Sigmoid colon (tissue), 7 donors: ENCODE data around the gene MRAS. TPM values are rescaled to one million over a fixed set of nuclear protein-coding genes. Genes with fewer than 3 reads are reported as not detected.

Source experiments
- DNase-seq: peaks from one replicate; pipeline ENCODE4 v3.0.0-alpha.2; 2019
- H3K27ac ChIP-seq, 4 donors: fragments of 200-600 bp; sonication (generic); one replicate each; pipeline ENCODE4 v1.5.1; 2016 to 2019; ENCODE audit warnings: mild to moderate bottlenecking in 1 of 4
- H3K27me3 ChIP-seq, 3 donors: fragments of 200-600 bp; sonication (generic); one replicate each; pipeline ENCODE4 v1.5.1; 2019; ENCODE audit warnings: mild to moderate bottlenecking in 1 of 3
- H3K36me3 ChIP-seq, 4 donors: fragments of 200-600 bp; sonication (generic); one replicate each; pipeline ENCODE4 v1.5.1; 2016 to 2019
- H3K4me1 ChIP-seq, 4 donors: fragments of 200-600 bp; sonication (generic); one replicate each; pipeline ENCODE4 v1.5.1; 2017 to 2019
- H3K4me3 ChIP-seq, 4 donors: fragments of 200-600 bp; sonication (generic); one replicate each; pipeline ENCODE4 v1.5.1; 2017 to 2019; ENCODE audit warnings: mild to moderate bottlenecking in 2 of 4, moderate library complexity in 1 of 4
- H3K9me3 ChIP-seq, 4 donors: fragments of 200-600 bp in 3 of 4; sonication (generic) in 3 of 4; one replicate each; pipeline versions ENCODE4 v1.5.1 to v1.6.1; 2013 to 2019
- EP300 ChIP-seq, 4 donors: sonication (generic); formaldehyde crosslinking; IDR thresholded peaks; one replicate each; pipeline ENCODE4 v1.6.1; 2017; ENCODE audit warnings: antibody characterized with exemption in 4 of 4
- POLR2A ChIP-seq, 2 donors: fragments of 450-650 bp; IDR thresholded peaks; one replicate each; pipeline ENCODE4 v1.6.1; 2016; ENCODE audit warnings: antibody characterized with exemption in 2 of 2, mild to moderate bottlenecking in 2 of 2, moderate library complexity in 2 of 2
- POLR2AphosphoS5 ChIP-seq, 4 donors: sonication (generic); formaldehyde crosslinking; IDR thresholded peaks; one replicate each; pipeline ENCODE4 v1.6.1; 2017; ENCODE audit warnings: antibody characterized with exemption in 4 of 4
- WGBS, 2 donors: extraction: QIAGEN DNeasy Blood & Tissue Kit; methylation state at CpG; one replicate each; pipeline ENCODE4 v1.1.7; 2013; 5-methylcytosine and 5-hydroxymethylcytosine counted together
- intact Hi-C: fragments of 100-400 bp; cut with DNase I; formaldehyde crosslinking; loops from one replicate; pipeline ENCODE4 v1.15.1; 2023
- polyA plus RNA-seq, 3 donors: library from polyadenylated mRNA; stranded (reverse); fragments of 200-250 nt; gene quantifications; one replicate each; pipeline ENCODE4 v1.2.3, GENCODE V29; 2013
- total RNA-seq, 4 donors: library from RNA; depleted of rRNA; stranded (reverse); fragments of >200 nt; gene quantifications; one replicate each; pipeline ENCODE4 v1.1.0, GENCODE V29; 2016
- TF ChIP-seq, protein P1 (sequence below), 4 experiments: fragments of 450-650 bp in 3 of 4; fragments of 200-600 bp in 1 of 4; IDR thresholded peaks; one replicate each; pipeline ENCODE4 v1.5.1; 2016 to 2019; ENCODE audit warnings: antibody characterized with exemption in 4 of 4, mild to moderate bottlenecking in 3 of 4, moderate library complexity in 2 of 4
- donor health status: healthy with polysubstance abuse.
- donor health status: Bipolar disorder and iron deficiency.
- donor health status: healthy.

The MRAS gene
- total and polyA plus RNA-seq, 7 donors, result 3.5 to 36.8 (median 24.4) TPM

DNA sequence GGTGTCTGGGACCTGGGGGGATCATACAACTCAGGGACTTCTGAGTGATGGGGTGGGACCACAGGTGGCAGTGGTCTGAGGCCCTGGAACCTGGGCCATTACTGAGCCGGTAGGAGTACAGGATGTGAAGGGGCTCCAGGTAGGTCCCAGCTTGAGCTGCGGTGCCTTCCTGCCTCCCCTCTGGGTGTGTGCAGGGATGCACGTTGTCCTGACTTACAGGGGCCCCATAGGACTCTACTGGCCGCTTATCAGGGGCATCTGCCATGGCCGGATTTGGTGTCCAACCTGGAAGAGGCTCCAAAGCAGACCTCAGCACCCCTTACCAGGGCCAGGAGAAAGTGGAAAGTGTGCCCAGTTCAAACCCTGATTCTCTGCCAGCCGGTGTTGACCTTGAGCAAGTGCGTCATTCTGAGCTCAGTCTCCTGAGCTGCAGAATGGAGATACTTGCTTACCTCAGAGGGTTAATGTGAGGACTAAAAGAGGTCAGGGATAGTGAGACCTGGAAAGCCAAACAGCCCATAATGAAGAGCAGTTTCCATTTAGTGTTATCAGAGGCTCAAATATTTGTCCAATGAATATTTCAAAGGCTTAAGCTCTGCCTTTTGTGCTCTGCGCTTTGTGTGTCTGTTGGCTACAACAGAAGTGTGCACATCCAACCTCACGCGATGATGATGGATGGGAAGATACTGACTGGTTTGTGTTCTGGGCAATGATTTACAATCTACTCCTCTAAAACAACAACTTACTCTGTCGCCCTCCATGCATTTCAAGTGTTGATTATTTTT is 50.6 kb downstream of the MRAS start:
- no peaks in the 10 kb centered on the region for H3K27me3 ChIP-seq
- TF ChIP-seq POLR2A (IDR thresholded peaks at IDR 0.05), result no peak
- TF ChIP-seq EP300 (IDR thresholded peaks at IDR 0.05), result no peak
- TF ChIP-seq, protein P1, sequence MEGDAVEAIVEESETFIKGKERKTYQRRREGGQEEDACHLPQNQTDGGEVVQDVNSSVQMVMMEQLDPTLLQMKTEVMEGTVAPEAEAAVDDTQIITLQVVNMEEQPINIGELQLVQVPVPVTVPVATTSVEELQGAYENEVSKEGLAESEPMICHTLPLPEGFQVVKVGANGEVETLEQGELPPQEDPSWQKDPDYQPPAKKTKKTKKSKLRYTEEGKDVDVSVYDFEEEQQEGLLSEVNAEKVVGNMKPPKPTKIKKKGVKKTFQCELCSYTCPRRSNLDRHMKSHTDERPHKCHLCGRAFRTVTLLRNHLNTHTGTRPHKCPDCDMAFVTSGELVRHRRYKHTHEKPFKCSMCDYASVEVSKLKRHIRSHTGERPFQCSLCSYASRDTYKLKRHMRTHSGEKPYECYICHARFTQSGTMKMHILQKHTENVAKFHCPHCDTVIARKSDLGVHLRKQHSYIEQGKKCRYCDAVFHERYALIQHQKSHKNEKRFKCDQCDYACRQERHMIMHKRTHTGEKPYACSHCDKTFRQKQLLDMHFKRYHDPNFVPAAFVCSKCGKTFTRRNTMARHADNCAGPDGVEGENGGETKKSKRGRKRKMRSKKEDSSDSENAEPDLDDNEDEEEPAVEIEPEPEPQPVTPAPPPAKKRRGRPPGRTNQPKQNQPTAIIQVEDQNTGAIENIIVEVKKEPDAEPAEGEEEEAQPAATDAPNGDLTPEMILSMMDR (IDR thresholded peaks at IDR 0.05), result no peak
- TF ChIP-seq POLR2AphosphoS5 (IDR thresholded peaks at IDR 0.05), result no peak
- 81 to 90% methylated on average over 11 of the region's 11 CpGs for whole genome bisulfite sequencing, 2 donors
- no peaks in the 10 kb centered on the region for H3K9me3 ChIP-seq
- no peak overlapping the region for H3K4me3 ChIP-seq
- no peak overlapping the region for H3K27ac ChIP-seq
- peaks cover 0 to 4% (median 0%) of the 10 kb centered on the region in 4 donors for H3K4me1 ChIP-seq
- intact Hi-C loops, result no loop called here
- peaks cover 6 to 53% (median 16%) of the 10 kb centered on the region in 4 donors for H3K36me3 ChIP-seq
- no peak for DNase-seq

GRCh38 chr3:138399766-138400165 is 51.4 kb downstream of the MRAS start:
- Histone ChIP-seq H3K36me3 (peaks cover 9 to 61% (median 21%) of the 10 kb centered on the region in 4 donors), H3K27me3 (no peaks in the 10 kb centered on the region), H3K4me3 (no peak overlapping the region), H3K9me3 (no peaks in the 10 kb centered on the region), H3K4me1 (peaks cover 0 to 4% (median 0%) of the 10 kb centered on the region in 4 donors), H3K27ac (no peak overlapping the region)
- TF ChIP-seq, protein P1 (IDR thresholded peaks at IDR 0.05), result no peak
- TF ChIP-seq EP300 (IDR thresholded peaks at IDR 0.05) (no peak), POLR2A (IDR thresholded peaks at IDR 0.05) (no peak), POLR2AphosphoS5 (IDR thresholded peaks at IDR 0.05) (no peak)
- intact Hi-C loops, result no loop called here
- no peak for DNase-seq
- 67 to 77% methylated on average over 10 of the region's 10 CpGs for WGBS, 2 donors

GRCh38 chr3:138400651-138401070 is 52.3 kb downstream of the MRAS start:
- 67 to 78% methylated on average over 2 of the region's 2 CpGs for whole genome bisulfite sequencing, 2 donors
- H3K27me3 ChIP-seq, result no peaks in the 10 kb centered on the region
- peaks cover 0 to 4% (median 0%) of the 10 kb centered on the region in 4 donors for H3K4me1 ChIP-seq
- DNase-seq, result no peak
- H3K36me3 ChIP-seq, result peaks cover 9 to 65% (median 23%) of the 10 kb centered on the region in 4 donors
- TF ChIP-seq POLR2AphosphoS5 (IDR thresholded peaks at IDR 0.05) (no peak), EP300 (IDR thresholded peaks at IDR 0.05) (no peak)
- H3K27ac ChIP-seq, result no peak overlapping the region
- intact Hi-C loops, result no loop called here
- H3K9me3 ChIP-seq, result no peaks in the 10 kb centered on the region
- H3K4me3 ChIP-seq, result no peak overlapping the region

- H3K27ac ChIP-seq, result no peak overlapping the region
- H3K9me3 ChIP-seq, result no peaks in the 10 kb centered on the region
- no peak overlapping the region for H3K4me3 ChIP-seq
- no peak for DNase-seq
- TF ChIP-seq, protein P1 (IDR thresholded peaks at IDR 0.05), result no peak
- TF ChIP-seq POLR2AphosphoS5 (IDR thresholded peaks at IDR 0.05) (no peak), POLR2A (IDR thresholded peaks at IDR 0.05) (no peak), EP300 (IDR thresholded peaks at IDR 0.05) (no peak)
- intact Hi-C loops, result no loop called here
- H3K36me3 ChIP-seq, result peaks cover 9 to 65% (median 23%) of the 10 kb centered on the region in 4 donors
- H3K4me1 ChIP-seq, result peaks cover 0 to 4% (median 0%) of the 10 kb centered on the region in 4 donors
- no peaks in the 10 kb centered on the region for H3K27me3 ChIP-seq
- 90 to 92% methylated on average over 7 of the region's 7 CpGs for WGBS, 2 donors
These were observed 53.5 kb downstream of the MRAS start for GRCh38 chr3:138401834-138402233.

- WGBS, 2 donors, result 93 to 94% methylated on average over 6 of the region's 6 CpGs
- intact Hi-C loops, result no loop called here
These were observed 55.7 kb downstream of the MRAS start for GRCh38 chr3:138404121-138404520.

More at GRCh38 chr3:138404121-138404520, 55.7 kb downstream of the MRAS start:
- peaks cover 0 to 4% (median 0%) of the 10 kb centered on the region in 4 donors for H3K4me1 ChIP-seq
- DNase-seq, result no peak
- TF ChIP-seq EP300 (IDR thresholded peaks at IDR 0.05), result no peak
- H3K36me3 ChIP-seq, result peaks cover 9 to 52% (median 23%) of the 10 kb centered on the region in 4 donors
- no peak overlapping the region for H3K27ac ChIP-seq
- no peaks in the 10 kb centered on the region for H3K27me3 ChIP-seq
- H3K4me3 ChIP-seq, result no peak overlapping the region
- H3K9me3 ChIP-seq, result no peaks in the 10 kb centered on the region
